Chondrocyte (in vitro differentiated cells): ENCODE measurements around the gene TFEB. TPM values are rescaled to one million over a fixed set of nuclear protein-coding genes. Genes with fewer than 3 reads are reported as not detected.

Experiments
- DNase-seq: peaks from one replicate; pipeline ENCODE4 v3.0.0; 2021; ENCODE audit warnings: mixed read lengths, low spot score
- H3K27ac Mint-ChIP-seq: one replicate; pipeline ENCODE4 v1.8.0; 2021; ENCODE audit warnings: mild to moderate bottlenecking, moderate library complexity, mixed read lengths; ENCODE audit not compliant: unreplicated experiment
- H3K27me3 Mint-ChIP-seq: 2 replicates; pipeline ENCODE4 v1.8.0; 2021; ENCODE audit warnings: low read depth, mixed read lengths
- H3K36me3 Mint-ChIP-seq: 2 replicates; pipeline ENCODE4 v1.8.0; 2021; ENCODE audit warnings: low read depth, mixed read lengths
- H3K4me1 Mint-ChIP-seq: 2 replicates; pipeline ENCODE4 v1.8.0; 2021; ENCODE audit warnings: low read depth, mild to moderate bottlenecking, mixed read lengths
- H3K4me3 Mint-ChIP-seq: one replicate; pipeline ENCODE4 v1.8.0; 2021; ENCODE audit warnings: mild to moderate bottlenecking, moderate library complexity, mixed read lengths; ENCODE audit not compliant: unreplicated experiment
- H3K9me3 Mint-ChIP-seq: 2 replicates; pipeline ENCODE4 v1.8.0; 2021; ENCODE audit warnings: low read depth, mixed read lengths
- total RNA-seq: library from RNA; stranded (reverse); gene quantifications from 3 replicates; pipeline ENCODE4 v1.2.1, GENCODE V29; 2021
- TF ChIP-seq, protein P1 (sequence below): fragments of 200-600 bp; sonication (generic); IDR thresholded peaks from 2 replicates; pipeline ENCODE4 v1.5.0; 2021; ENCODE audit warnings: antibody characterized with exemption, mild to moderate bottlenecking, moderate library complexity

The TFEB gene
- total RNA-seq, 1 donor from 2014 or later, result 11.6 TPM

DNA sequence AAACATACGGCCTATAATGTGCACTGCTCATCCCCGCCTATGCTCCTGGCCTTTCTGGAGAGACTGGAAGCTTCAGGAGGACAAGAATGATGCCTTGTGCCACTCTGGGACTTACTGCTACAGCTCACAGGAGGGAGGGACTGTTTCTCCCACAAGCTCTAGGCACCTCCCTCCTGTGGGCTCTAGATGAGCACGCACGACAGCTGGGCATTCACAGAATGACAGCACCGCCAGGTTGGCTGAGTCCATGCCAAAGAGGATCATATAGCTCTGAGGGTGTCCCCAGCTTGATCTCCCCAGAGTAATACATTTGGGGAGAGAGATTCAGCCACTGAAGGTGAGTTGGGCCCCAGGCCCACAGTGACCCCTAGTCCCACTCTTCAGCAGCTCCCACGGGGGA lies 21.9 kb upstream of the TFEB start:
- H3K27ac Mint-ChIP-seq, result no peak overlapping the region
- no peak for DNase-seq
- no peak overlapping the region for H3K4me3 Mint-ChIP-seq
- H3K4me1 Mint-ChIP-seq, result peaks cover 6% of the 10 kb centered on the region
- TF ChIP-seq, protein P1, sequence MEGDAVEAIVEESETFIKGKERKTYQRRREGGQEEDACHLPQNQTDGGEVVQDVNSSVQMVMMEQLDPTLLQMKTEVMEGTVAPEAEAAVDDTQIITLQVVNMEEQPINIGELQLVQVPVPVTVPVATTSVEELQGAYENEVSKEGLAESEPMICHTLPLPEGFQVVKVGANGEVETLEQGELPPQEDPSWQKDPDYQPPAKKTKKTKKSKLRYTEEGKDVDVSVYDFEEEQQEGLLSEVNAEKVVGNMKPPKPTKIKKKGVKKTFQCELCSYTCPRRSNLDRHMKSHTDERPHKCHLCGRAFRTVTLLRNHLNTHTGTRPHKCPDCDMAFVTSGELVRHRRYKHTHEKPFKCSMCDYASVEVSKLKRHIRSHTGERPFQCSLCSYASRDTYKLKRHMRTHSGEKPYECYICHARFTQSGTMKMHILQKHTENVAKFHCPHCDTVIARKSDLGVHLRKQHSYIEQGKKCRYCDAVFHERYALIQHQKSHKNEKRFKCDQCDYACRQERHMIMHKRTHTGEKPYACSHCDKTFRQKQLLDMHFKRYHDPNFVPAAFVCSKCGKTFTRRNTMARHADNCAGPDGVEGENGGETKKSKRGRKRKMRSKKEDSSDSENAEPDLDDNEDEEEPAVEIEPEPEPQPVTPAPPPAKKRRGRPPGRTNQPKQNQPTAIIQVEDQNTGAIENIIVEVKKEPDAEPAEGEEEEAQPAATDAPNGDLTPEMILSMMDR, result no peak
- no peaks in the 10 kb centered on the region for H3K36me3 Mint-ChIP-seq
- H3K27me3 Mint-ChIP-seq, result peaks cover 18% of the 10 kb centered on the region
- H3K9me3 Mint-ChIP-seq, result no peaks in the 10 kb centered on the region

DNA sequence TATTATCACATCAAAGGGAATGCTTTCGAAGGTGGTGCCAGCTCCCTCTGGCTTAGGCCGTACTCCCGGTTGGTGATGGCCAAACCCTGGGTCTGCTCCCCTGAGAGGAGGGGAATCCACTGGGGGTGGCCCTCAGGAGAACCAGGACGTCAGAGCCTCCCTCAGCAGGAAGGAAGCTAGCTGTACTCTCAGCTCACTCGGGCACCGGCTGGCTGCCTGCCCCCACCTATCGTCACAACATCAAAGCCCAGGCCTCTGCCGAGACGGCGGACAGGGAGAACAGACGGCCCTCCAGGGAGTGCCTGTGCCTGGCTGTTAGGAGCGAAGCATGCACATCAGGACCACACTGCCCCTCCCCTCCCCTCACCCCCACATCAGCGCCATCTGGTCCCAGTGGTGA lies 20.9 kb upstream of the TFEB start:
- DNase-seq, result no peak
- TF ChIP-seq, protein P1, result no peak
- H3K36me3 Mint-ChIP-seq, result no peaks in the 10 kb centered on the region
- H3K27ac Mint-ChIP-seq, result no peak overlapping the region
- H3K27me3 Mint-ChIP-seq, result peaks cover 18% of the 10 kb centered on the region
- H3K4me1 Mint-ChIP-seq, result peaks cover 6% of the 10 kb centered on the region
- no peaks in the 10 kb centered on the region for H3K9me3 Mint-ChIP-seq
- H3K4me3 Mint-ChIP-seq, result no peak overlapping the region

DNA sequence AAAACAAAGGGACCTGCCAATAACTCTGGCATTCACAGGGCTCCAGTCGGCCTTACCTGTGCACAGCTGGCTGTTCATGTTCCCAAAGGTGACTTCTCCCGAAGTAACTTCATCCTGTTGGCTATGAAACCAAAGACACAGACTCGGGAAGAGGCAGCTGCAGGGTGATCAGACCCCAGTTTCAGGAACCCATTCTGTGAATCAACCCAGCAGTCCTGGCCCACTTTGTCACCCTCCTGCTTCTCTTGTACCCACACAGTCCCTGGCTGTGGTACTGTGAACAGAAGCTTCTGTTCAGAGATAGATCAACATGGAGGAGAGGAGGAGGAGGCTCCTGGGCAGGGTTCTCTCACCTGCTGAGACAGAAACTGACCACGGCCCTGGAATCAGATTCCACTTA lies 20.5 kb upstream of the TFEB start:
- Mint-ChIP-seq H3K9me3 (no peaks in the 10 kb centered on the region), H3K36me3 (no peaks in the 10 kb centered on the region), H3K27me3 (peaks cover 18% of the 10 kb centered on the region), H3K4me3 (no peak overlapping the region), H3K27ac (no peak overlapping the region), H3K4me1 (peaks cover 6% of the 10 kb centered on the region)
- no peak for DNase-seq
- TF ChIP-seq, protein P1, result no peak

DNA sequence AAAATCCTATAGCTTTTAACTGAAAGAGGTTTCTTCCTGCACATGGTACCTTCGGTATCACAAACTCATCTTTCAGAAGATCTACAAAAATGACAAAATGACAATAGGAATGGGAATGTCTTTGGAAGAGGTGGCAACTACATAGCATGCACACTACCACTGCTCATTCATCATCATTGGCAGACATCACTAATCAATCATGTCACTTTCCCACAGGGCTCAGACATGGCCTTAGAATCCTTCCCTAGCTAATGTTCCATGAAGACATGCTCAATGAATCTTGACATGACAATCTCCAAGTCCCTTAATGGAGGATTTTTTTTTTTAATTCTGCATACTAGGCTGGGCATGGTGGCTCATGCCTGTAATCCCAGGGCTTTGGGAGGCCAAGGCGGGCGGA lies 15.0 kb upstream of the TFEB start:
- Mint-ChIP-seq H3K27ac (no peak overlapping the region), H3K4me1 (no peaks in the 10 kb centered on the region)
- TF ChIP-seq, protein P1, result no peak

DNA sequence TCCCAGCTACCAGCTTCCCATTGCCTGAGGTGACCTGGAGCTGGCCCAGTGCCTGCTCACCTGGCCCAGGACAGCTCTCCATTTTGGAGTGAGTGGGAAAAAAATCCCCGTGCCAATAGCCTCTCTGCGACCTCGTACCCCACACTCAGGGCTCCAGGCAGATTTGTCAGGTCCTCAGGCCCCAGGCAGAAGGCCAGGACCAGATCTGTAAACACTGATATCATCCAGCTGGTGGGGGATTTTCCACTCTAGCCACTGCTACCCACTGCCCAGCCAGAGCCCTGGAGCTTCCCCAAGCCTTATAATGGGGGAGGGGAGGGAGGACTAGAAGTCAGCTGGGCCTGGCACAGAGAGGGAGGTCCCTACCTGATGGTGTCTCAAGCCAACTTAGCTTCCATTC lies 13.1 kb upstream of the TFEB start:
- Mint-ChIP-seq H3K4me1 (no peaks in the 10 kb centered on the region), H3K36me3 (no peaks in the 10 kb centered on the region), H3K9me3 (no peaks in the 10 kb centered on the region), H3K27ac (no peak overlapping the region), H3K27me3 (peaks cover 9% of the 10 kb centered on the region), H3K4me3 (no peak overlapping the region)
- DNase-seq, result no peak
- TF ChIP-seq, protein P1, result no peak

More for the DNA sequence above, 15.0 kb upstream of the TFEB start:
- Mint-ChIP-seq H3K9me3 (no peaks in the 10 kb centered on the region), H3K36me3 (no peaks in the 10 kb centered on the region), H3K4me3 (no peak overlapping the region), H3K27me3 (peaks cover 18% of the 10 kb centered on the region)
- no peak for DNase-seq
